ENCODE results near the gene CNTN5. TPM values are rescaled to one million over a fixed set of nuclear protein-coding genes. Genes with fewer than 3 reads are reported as not detected.

CNTN5 gene
- total and polyA plus RNA-seq, 10 of the 15 experiments (the other 5 are each of a cell fraction or from before 2014, with no cell fraction given): 0.01 TPM; not detected in 9

GRCh38 chr11:99422581-99423427, 402.1 kb downstream of the CNTN5 start (continued):
- TF ChIP-seq NRF1 (conservative IDR thresholded peaks at IDR 0.05; ENCODE audit: low read depth, low read length) (no peak), HCFC1 (IDR thresholded peaks at IDR 0.05; ENCODE audit: low read length) (no peak), RFX5 (IDR thresholded peaks at IDR 0.05; ENCODE audit: low read depth, low read length) (no peak), LARP7 (IDR thresholded peaks at IDR 0.05) (no peak)

- no peaks in the 10 kb centered on the region for H3K4me1 ChIP-seq (ENCODE audit: control insufficient read depth, insufficient read depth, low read length)
- no peak overlapping the region for H2AFZ ChIP-seq (ENCODE audit: control insufficient read depth, low read depth, low read length)
- FAIRE-seq (no peak), DNase-seq (ENCODE audit: low read depth, low spot score) (no peak), ATAC-seq (no peak)
- H3K36me3 ChIP-seq (ENCODE audit: control insufficient read depth in 2 of 2, insufficient read depth in 2 of 2, low read length in 1 of 2): no peaks in the 10 kb centered on the region
- no peak overlapping the region for H3K4me2 ChIP-seq (ENCODE audit: control insufficient read depth, insufficient read depth)
- ChIA-PET RAD21 (ENCODE audit: unreplicated experiment) (no interaction called here), SMC1A (ENCODE audit: uncharacterized antibody, unreplicated experiment) (no interaction called here), CTCF (no interaction called here), POLR2A (no interaction called here)
- no peaks in the 10 kb centered on the region for H3K79me2 ChIP-seq (ENCODE audit: control insufficient read depth, insufficient read depth, low read length)
- no peak for TF ChIP-seq WRNIP1 (IDR thresholded peaks at IDR 0.05; ENCODE audit: borderline replicate concordance, low read depth, low read length)
- no peaks in the 10 kb centered on the region for H3K27me3 ChIP-seq (replicated peaks in 1 of 2; ENCODE audit: control insufficient read depth in 2 of 2, insufficient read depth in 2 of 2, low read length in 1 of 2)
- WGBS (ENCODE audit: insufficient coverage, insufficient replicate concordance, low lambda C conversion rate, missing lambda C conversion rate): 10% methylated on average over 4 of the region's 4 CpGs
- no peak overlapping the region for H3K27ac ChIP-seq (ENCODE audit: control insufficient read depth, insufficient read depth)
- no peak overlapping the region for H3K4me3 ChIP-seq
- BruUV-seq (replicated peaks): no TSS peak
- no peaks in the 10 kb centered on the region for H4K20me1 ChIP-seq (ENCODE audit: control insufficient read depth, insufficient read depth)
- in situ Hi-C loops (cut with MboI): no loop called here
- no peak overlapping the region for H3K9ac ChIP-seq (ENCODE audit: control insufficient read depth, insufficient read depth, low read length)
- H3K9me3 ChIP-seq (replicated peaks; ENCODE audit: control insufficient read depth, insufficient read depth, low read length): no peaks in the 10 kb centered on the region
- intact Hi-C loops (cut with micrococcal nuclease; ENCODE audit: unreplicated experiment): no loop called here
Measured at GRCh38 chr11:99423428-99423983, 402.8 kb downstream of the CNTN5 start.
